ENCODE data around the gene GZMH.

Gene GZMH

DNA sequence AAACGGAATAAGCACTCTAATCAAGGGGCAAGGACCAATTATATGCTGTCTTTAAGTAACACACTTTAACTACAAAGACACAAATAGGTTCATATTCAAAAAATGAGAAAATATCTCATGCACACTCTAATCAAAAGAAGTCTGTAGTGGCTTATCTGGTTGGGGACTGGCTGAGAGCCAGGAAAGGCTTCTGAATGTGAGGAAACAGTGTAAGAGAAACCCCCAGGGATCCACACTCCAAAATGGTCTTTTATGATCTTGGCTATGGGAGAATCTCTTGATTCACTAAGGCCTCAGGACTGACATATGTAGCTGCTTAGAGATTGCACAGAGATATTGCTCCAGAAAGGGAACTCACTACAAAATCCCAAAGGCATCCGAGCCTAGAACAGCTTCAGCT is 43.7 kb downstream of the GZMH start:
- H2BK120ac ChIP-seq (ENCODE audit: low read depth, low read length): no peak overlapping the region
- no peak overlapping the region for H3K4me2 ChIP-seq (ENCODE audit: insufficient read depth, low read length, poor library complexity, severe bottlenecking)
- no peak overlapping the region for H4K91ac ChIP-seq (ENCODE audit: low read depth, low read length, poor library complexity)
- no peak overlapping the region for H4K8ac ChIP-seq (ENCODE audit: low read depth, low read length)
- H3K9me3 ChIP-seq (replicated peaks in 1 of 2; ENCODE audit: control insufficient read depth in 2 of 2, insufficient read depth in 1 of 2, low read depth in 1 of 2, low read length in 2 of 2): peaks cover 0 to 8% of the 10 kb centered on the region in 2 donors
- H2BK15ac ChIP-seq (ENCODE audit: low read length): no peak overlapping the region
- no peak overlapping the region for H2BK5ac ChIP-seq (ENCODE audit: low read length)
- no peak overlapping the region for H2AFZ ChIP-seq (ENCODE audit: low read length)
- H3K79me1 ChIP-seq (ENCODE audit: low read depth, low read length): peaks cover 2% of the 10 kb centered on the region
- H3K9ac ChIP-seq (ENCODE audit: low read depth, low read length, poor library complexity): no peak overlapping the region
- H3K14ac ChIP-seq (ENCODE audit: low read length): no peak overlapping the region
- no peaks in the 10 kb centered on the region for H3K36me3 ChIP-seq (replicated peaks in 1 of 2; ENCODE audit: control insufficient read depth in 2 of 2, insufficient read depth in 2 of 2, low read length in 2 of 2)
- no peak overlapping the region for H3K4me3 ChIP-seq (ENCODE audit: low read length in 2 of 2)
- no peak overlapping the region for H3K4ac ChIP-seq (ENCODE audit: low read length)
- H2AK5ac ChIP-seq (ENCODE audit: low read depth, low read length): no peak overlapping the region
- H3K27ac ChIP-seq (replicated peaks; ENCODE audit: low read length): no peak overlapping the region
- no CpG with 5 or more reads among the region's 2 CpGs for WGBS, 2 donors (ENCODE audit: extremely low coverage in 2 of 2, insufficient read length in 2 of 2, insufficient replicate concordance in 1 of 2)
- H3K23ac ChIP-seq (ENCODE audit: low read depth, low read length, poor library complexity): no peak overlapping the region
- H2BK12ac ChIP-seq (ENCODE audit: low read length): no peak overlapping the region
- no peaks in the 10 kb centered on the region for H3K27me3 ChIP-seq (ENCODE audit: control insufficient read depth in 3 of 3, insufficient read depth in 3 of 3, low read depth in 1 of 3, low read length in 3 of 3)
- DNase-seq (ENCODE audit: low spot score): no peak
- H3K4me1 ChIP-seq (ENCODE audit: control insufficient read depth in 2 of 2, insufficient read depth in 1 of 2, low read depth in 1 of 2, low read length in 2 of 2): no peaks in the 10 kb centered on the region
- H3K18ac ChIP-seq (ENCODE audit: low read length): no peak overlapping the region

DNA sequence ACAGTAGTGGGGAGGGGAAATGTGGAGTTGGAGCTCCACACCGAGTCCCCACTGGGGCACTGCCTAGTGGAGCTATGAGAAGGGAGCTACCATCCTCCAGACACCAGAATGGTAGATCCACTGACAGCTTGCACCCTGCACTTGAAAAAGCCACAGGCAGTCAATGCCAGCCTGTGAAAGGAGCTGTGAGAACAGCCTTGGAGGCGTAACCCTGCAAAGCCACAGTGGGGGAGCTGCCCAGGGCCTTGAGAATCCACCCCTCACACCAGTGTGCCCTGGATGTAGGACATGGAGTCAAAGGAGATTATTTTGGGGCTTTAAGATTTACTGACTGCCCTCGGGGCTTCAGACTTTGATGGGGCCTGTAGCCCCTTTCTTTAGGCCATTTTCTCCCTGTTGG is 46.0 kb downstream of the GZMH start:
- no peak overlapping the region for H3K27ac ChIP-seq (replicated peaks; ENCODE audit: low read length)
- H3K9me3 ChIP-seq (replicated peaks in 1 of 2; ENCODE audit: control insufficient read depth in 2 of 2, insufficient read depth in 1 of 2, low read depth in 1 of 2, low read length in 2 of 2): peaks cover 0 to 8% of the 10 kb centered on the region in 2 donors
- H3K4ac ChIP-seq (ENCODE audit: low read length): no peak overlapping the region
- H3K4me1 ChIP-seq (ENCODE audit: control insufficient read depth in 2 of 2, insufficient read depth in 1 of 2, low read depth in 1 of 2, low read length in 2 of 2): no peaks in the 10 kb centered on the region
- no peak for DNase-seq (ENCODE audit: low spot score)
- no peaks in the 10 kb centered on the region for H3K27me3 ChIP-seq (ENCODE audit: control insufficient read depth in 3 of 3, insufficient read depth in 3 of 3, low read depth in 1 of 3, low read length in 3 of 3)
- H3K9ac ChIP-seq (ENCODE audit: low read depth, low read length, poor library complexity): no peak overlapping the region
- H3K18ac ChIP-seq (ENCODE audit: low read length): no peak overlapping the region
- WGBS, 2 donors (ENCODE audit: extremely low coverage in 2 of 2, insufficient read length in 2 of 2, insufficient replicate concordance in 1 of 2): no CpG with 5 or more reads among the region's 3 CpGs
- H3K79me1 ChIP-seq (ENCODE audit: low read depth, low read length): peaks cover 2% of the 10 kb centered on the region
- H3K36me3 ChIP-seq (replicated peaks in 1 of 2; ENCODE audit: control insufficient read depth in 2 of 2, insufficient read depth in 2 of 2, low read length in 2 of 2): no peaks in the 10 kb centered on the region
- H3K4me3 ChIP-seq (ENCODE audit: low read length in 2 of 2): no peak overlapping the region
- no peak overlapping the region for H2BK12ac ChIP-seq (ENCODE audit: low read length)
- H3K4me2 ChIP-seq (ENCODE audit: insufficient read depth, low read length, poor library complexity, severe bottlenecking): no peak overlapping the region
- no peak overlapping the region for H2AFZ ChIP-seq (ENCODE audit: low read length)
- H4K8ac ChIP-seq (ENCODE audit: low read depth, low read length): no peak overlapping the region
- no peak overlapping the region for H2BK15ac ChIP-seq (ENCODE audit: low read length)
- H3K23ac ChIP-seq (ENCODE audit: low read depth, low read length, poor library complexity): no peak overlapping the region
- no peak overlapping the region for H3K14ac ChIP-seq (ENCODE audit: low read length)
- H2AK5ac ChIP-seq (ENCODE audit: low read depth, low read length): no peak overlapping the region
- H2BK120ac ChIP-seq (ENCODE audit: low read depth, low read length): no peak overlapping the region
- H4K91ac ChIP-seq (ENCODE audit: low read depth, low read length, poor library complexity): no peak overlapping the region
- H2BK5ac ChIP-seq (ENCODE audit: low read length): no peak overlapping the region

DNA sequence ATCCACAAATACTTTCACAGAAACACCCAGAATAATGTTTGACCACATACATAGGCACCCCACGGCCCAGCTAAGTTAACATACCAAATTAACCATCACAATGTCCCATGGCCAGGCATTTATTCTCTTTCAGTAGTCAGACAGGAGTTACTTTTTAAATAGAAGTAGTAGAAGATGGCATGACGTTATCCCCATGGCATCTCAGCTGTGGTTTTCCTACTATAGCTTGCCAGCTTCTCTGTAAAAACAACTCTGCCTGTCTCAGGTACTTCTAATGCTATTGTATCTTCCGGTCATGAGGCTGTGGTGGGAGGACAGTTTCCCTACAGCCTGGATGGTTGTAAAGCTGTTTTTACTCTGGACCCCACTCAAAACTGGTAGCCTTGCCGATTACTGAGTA is 52.7 kb downstream of the GZMH start:
- no peak overlapping the region for H3K4me3 ChIP-seq (ENCODE audit: low read length in 2 of 2)
- no peak overlapping the region for H2BK120ac ChIP-seq (ENCODE audit: low read depth, low read length)
- no peak overlapping the region for H4K8ac ChIP-seq (ENCODE audit: low read depth, low read length)
- WGBS, 2 donors (ENCODE audit: extremely low coverage in 2 of 2, insufficient read length in 2 of 2, insufficient replicate concordance in 1 of 2): no CpG with 5 or more reads among the region's 4 CpGs
- H3K4me2 ChIP-seq (ENCODE audit: insufficient read depth, low read length, poor library complexity, severe bottlenecking): no peak overlapping the region
- H3K14ac ChIP-seq (ENCODE audit: low read length): no peak overlapping the region
- no peak overlapping the region for H3K9ac ChIP-seq (ENCODE audit: low read depth, low read length, poor library complexity)
- no peaks in the 10 kb centered on the region for H3K4me1 ChIP-seq (ENCODE audit: control insufficient read depth in 2 of 2, insufficient read depth in 1 of 2, low read depth in 1 of 2, low read length in 2 of 2)
- H3K9me3 ChIP-seq (replicated peaks in 1 of 2; ENCODE audit: control insufficient read depth in 2 of 2, insufficient read depth in 1 of 2, low read depth in 1 of 2, low read length in 2 of 2): peaks cover 0 to 2% of the 10 kb centered on the region in 2 donors
- H3K27me3 ChIP-seq (ENCODE audit: control insufficient read depth in 3 of 3, insufficient read depth in 3 of 3, low read depth in 1 of 3, low read length in 3 of 3): no peaks in the 10 kb centered on the region
- H2AFZ ChIP-seq (ENCODE audit: low read length): no peak overlapping the region
- H3K27ac ChIP-seq (replicated peaks; ENCODE audit: low read length): no peak overlapping the region
- H3K79me1 ChIP-seq (ENCODE audit: low read depth, low read length): no peaks in the 10 kb centered on the region
- H2AK5ac ChIP-seq (ENCODE audit: low read depth, low read length): no peak overlapping the region
- H2BK15ac ChIP-seq (ENCODE audit: low read length): no peak overlapping the region
- no peak overlapping the region for H3K18ac ChIP-seq (ENCODE audit: low read length)
- DNase-seq (ENCODE audit: low spot score): no peak
- H3K4ac ChIP-seq (ENCODE audit: low read length): no peak overlapping the region
- H2BK12ac ChIP-seq (ENCODE audit: low read length): no peak overlapping the region
- no peak overlapping the region for H4K91ac ChIP-seq (ENCODE audit: low read depth, low read length, poor library complexity)
- H2BK5ac ChIP-seq (ENCODE audit: low read length): no peak overlapping the region
- no peak overlapping the region for H3K23ac ChIP-seq (ENCODE audit: low read depth, low read length, poor library complexity)
- no peaks in the 10 kb centered on the region for H3K36me3 ChIP-seq (replicated peaks in 1 of 2; ENCODE audit: control insufficient read depth in 2 of 2, insufficient read depth in 2 of 2, low read length in 2 of 2)
